SK-N-SH treated with all-trans-retinoic acid at 6 μM for 48 hours (cell line): ENCODE measurements around the gene TSHB.

ENCODE experiments used
- ARNTL ChIP-seq: fragments of 450-650 bp; formaldehyde crosslinking; IDR thresholded peaks from 2 replicates; pipeline ENCODE4 v1.5.0; 2020; ENCODE audit warnings: low read depth, mild to moderate bottlenecking, moderate library complexity, borderline replicate concordance
- BACH2 ChIP-seq: fragments of 250-450 bp; sonication (Bioruptor Pico); IDR thresholded peaks from 2 replicates; pipeline ENCODE4 v1.9.0; 2021; ENCODE audit warnings: mild to moderate bottlenecking, borderline replicate concordance
- GLIS3 ChIP-seq: fragments of 250-450 bp; sonication (Bioruptor Pico); IDR thresholded peaks from 2 replicates; pipeline ENCODE4 v1.5.0; 2020; ENCODE audit warnings: mild to moderate bottlenecking, moderate library complexity
- OSR1 ChIP-seq: fragments of 250-450 bp; sonication (Bioruptor Pico); IDR thresholded peaks from 2 replicates; pipeline ENCODE4 v1.8.0; 2022; ENCODE audit warnings: moderate library complexity, mild to moderate bottlenecking, inconsistent platforms
- PPARA ChIP-seq: fragments of 250-450 bp; sonication (Bioruptor Pico); IDR thresholded peaks from 2 replicates; pipeline ENCODE4 v1.5.0; 2020; ENCODE audit warnings: mild to moderate bottlenecking, borderline replicate concordance
- RARB ChIP-seq: fragments of 250-450 bp; sonication (Bioruptor Pico); IDR thresholded peaks from 2 replicates; pipeline ENCODE4 v1.8.0; 2021; ENCODE audit warnings: mild to moderate bottlenecking, moderate library complexity
- SNAI2 ChIP-seq: fragments of 250-450 bp; sonication (Bioruptor Pico); IDR thresholded peaks from 2 replicates; pipeline ENCODE4 v1.5.0; 2020; ENCODE audit warnings: mild to moderate bottlenecking, moderate library complexity
- TCF4 ChIP-seq: fragments of 250-450 bp; sonication (Bioruptor Pico); IDR thresholded peaks from 2 replicates; pipeline ENCODE4 v1.8.0; 2021; ENCODE audit warnings: mild to moderate bottlenecking, moderate library complexity, borderline replicate concordance
- ZC3H10 ChIP-seq: fragments of 250-450 bp; sonication (Bioruptor Pico); IDR thresholded peaks from 2 replicates; pipeline ENCODE4 v1.5.1; 2021; ENCODE audit warnings: mild to moderate bottlenecking, moderate library complexity
- ZFP3 ChIP-seq: fragments of 250-450 bp; sonication (Bioruptor Pico); IDR thresholded peaks from 2 replicates; pipeline ENCODE4 v1.5.0; 2020; ENCODE audit warnings: mild to moderate bottlenecking, moderate library complexity
- ZFP30 ChIP-seq: fragments of 450-650 bp; formaldehyde crosslinking; IDR thresholded peaks from 2 replicates; pipeline ENCODE4 v1.5.0; 2022; ENCODE audit warnings: mild to moderate bottlenecking, moderate library complexity
- ZNF8 ChIP-seq: fragments of 450-650 bp; formaldehyde crosslinking; IDR thresholded peaks from 2 replicates; pipeline ENCODE4 v1.5.0; 2020; ENCODE audit warnings: mild to moderate bottlenecking, moderate library complexity
- TF ChIP-seq, protein P1 (sequence below): fragments of 250-450 bp; sonication (Bioruptor Pico); IDR thresholded peaks from 2 replicates; pipeline ENCODE4 v1.5.0; 2020; ENCODE audit warnings: mild to moderate bottlenecking, moderate library complexity
- TF ChIP-seq, protein P2 (sequence below): fragments of 250-450 bp; sonication (Bioruptor Pico); IDR thresholded peaks from 2 replicates; pipeline ENCODE4 v1.5.1; 2021; ENCODE audit warnings: mild to moderate bottlenecking, moderate library complexity

DNA sequence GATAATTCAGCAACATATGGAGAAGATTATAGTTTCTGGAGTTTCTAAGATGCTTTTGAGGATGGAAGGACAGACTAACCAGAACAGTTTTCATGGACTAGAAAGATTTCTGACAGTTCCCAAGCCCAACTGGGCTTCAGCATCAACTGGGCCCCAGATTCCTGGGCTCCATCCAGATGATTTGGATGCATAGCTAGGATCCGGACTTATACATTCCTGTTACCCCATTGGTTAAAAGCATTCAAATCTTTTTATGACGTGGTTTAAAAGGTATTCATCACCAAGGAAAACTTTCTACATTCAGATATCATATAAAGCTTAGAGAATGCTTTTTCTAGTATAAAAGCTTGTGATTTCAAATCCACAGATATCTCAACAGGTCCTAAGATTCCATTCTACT is 29.7 kb downstream of the TSHB start:
- TF ChIP-seq ZC3H10 (CRISPR knock-in tag) (no peak), PPARA (CRISPR knock-in tag) (no peak), SNAI2 (no peak), OSR1 (CRISPR knock-in tag) (no peak), RARB (CRISPR knock-in tag) (no peak), ZFP3 (no peak), ZNF8 (CRISPR knock-in tag) (no peak), ZFP30 (CRISPR knock-in tag) (no peak), TCF4 (CRISPR knock-in tag) (no peak), BACH2 (CRISPR knock-in tag) (no peak), GLIS3 (no peak), ARNTL (CRISPR knock-in tag) (no peak)
- TF ChIP-seq, protein P1, sequence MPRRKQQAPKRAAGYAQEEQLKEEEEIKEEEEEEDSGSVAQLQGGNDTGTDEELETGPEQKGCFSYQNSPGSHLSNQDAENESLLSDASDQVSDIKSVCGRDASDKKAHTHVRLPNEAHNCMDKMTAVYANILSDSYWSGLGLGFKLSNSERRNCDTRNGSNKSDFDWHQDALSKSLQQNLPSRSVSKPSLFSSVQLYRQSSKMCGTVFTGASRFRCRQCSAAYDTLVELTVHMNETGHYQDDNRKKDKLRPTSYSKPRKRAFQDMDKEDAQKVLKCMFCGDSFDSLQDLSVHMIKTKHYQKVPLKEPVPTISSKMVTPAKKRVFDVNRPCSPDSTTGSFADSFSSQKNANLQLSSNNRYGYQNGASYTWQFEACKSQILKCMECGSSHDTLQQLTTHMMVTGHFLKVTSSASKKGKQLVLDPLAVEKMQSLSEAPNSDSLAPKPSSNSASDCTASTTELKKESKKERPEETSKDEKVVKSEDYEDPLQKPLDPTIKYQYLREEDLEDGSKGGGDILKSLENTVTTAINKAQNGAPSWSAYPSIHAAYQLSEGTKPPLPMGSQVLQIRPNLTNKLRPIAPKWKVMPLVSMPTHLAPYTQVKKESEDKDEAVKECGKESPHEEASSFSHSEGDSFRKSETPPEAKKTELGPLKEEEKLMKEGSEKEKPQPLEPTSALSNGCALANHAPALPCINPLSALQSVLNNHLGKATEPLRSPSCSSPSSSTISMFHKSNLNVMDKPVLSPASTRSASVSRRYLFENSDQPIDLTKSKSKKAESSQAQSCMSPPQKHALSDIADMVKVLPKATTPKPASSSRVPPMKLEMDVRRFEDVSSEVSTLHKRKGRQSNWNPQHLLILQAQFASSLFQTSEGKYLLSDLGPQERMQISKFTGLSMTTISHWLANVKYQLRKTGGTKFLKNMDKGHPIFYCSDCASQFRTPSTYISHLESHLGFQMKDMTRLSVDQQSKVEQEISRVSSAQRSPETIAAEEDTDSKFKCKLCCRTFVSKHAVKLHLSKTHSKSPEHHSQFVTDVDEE (CRISPR knock-in tag) = no peak
- TF ChIP-seq, protein P2, sequence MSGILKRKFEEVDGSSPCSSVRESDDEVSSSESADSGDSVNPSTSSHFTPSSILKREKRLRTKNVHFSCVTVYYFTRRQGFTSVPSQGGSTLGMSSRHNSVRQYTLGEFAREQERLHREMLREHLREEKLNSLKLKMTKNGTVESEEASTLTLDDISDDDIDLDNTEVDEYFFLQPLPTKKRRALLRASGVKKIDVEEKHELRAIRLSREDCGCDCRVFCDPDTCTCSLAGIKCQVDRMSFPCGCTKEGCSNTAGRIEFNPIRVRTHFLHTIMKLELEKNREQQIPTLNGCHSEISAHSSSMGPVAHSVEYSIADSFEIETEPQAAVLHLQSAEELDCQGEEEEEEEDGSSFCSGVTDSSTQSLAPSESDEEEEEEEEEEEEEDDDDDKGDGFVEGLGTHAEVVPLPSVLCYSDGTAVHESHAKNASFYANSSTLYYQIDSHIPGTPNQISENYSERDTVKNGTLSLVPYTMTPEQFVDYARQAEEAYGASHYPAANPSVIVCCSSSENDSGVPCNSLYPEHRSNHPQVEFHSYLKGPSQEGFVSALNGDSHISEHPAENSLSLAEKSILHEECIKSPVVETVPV = no peak
